Smooth muscle cell (in vitro differentiated cells): ENCODE results near the gene KIF3C. TPM values are rescaled to one million over a fixed set of nuclear protein-coding genes. Genes with fewer than 3 reads are reported as not detected.

Source experiments
- DNase-seq: peaks from one replicate; lab custom pipeline; 2025; ENCODE audit not compliant: unreplicated experiment; lab: John Stamatoyannopoulos, UW
- H2AFZ ChIP-seq: fragments of 200-600 bp; sonication (generic); 2 replicates; pipeline ENCODE4 v1.6.0; 2016; ENCODE audit warnings: antibody characterized with exemption, low read depth, mild to moderate bottlenecking
- H3F3A ChIP-seq: fragments of 200-600 bp; sonication (generic); 2 replicates; pipeline ENCODE4 v1.6.0; 2017; ENCODE audit warnings: antibody characterized with exemption, low read depth
- H3K27ac ChIP-seq: fragments of 200-600 bp; sonication (generic); 2 replicates; pipeline ENCODE4 v1.5.1; 2016; ENCODE audit warnings: low read depth, mild to moderate bottlenecking
- H3K27me3 ChIP-seq: fragments of 200-600 bp; sonication (generic); 2 replicates; pipeline ENCODE4 v1.6.1; 2016; ENCODE audit warnings: low read depth, mild to moderate bottlenecking
- H3K36me3 ChIP-seq: fragments of 200-600 bp; sonication (generic); 2 replicates; pipeline ENCODE4 v1.5.1; 2016; ENCODE audit warnings: low read depth
- H3K4me1 ChIP-seq: fragments of 200-600 bp; sonication (generic); 2 replicates; pipeline ENCODE4 v1.5.1; 2016; ENCODE audit warnings: low read depth
- H3K4me2 ChIP-seq: fragments of 200-600 bp; sonication (generic); 2 replicates; pipeline ENCODE4 v1.6.0; 2016; ENCODE audit warnings: mild to moderate bottlenecking
- H3K4me3 ChIP-seq: fragments of 200-600 bp; sonication (generic); 2 replicates; pipeline ENCODE4 v1.5.1; 2016; ENCODE audit warnings: mild to moderate bottlenecking
- H3K79me2 ChIP-seq: fragments of 200-600 bp; sonication (generic); 2 replicates; pipeline ENCODE4 v1.6.0; 2016; ENCODE audit warnings: low read depth, mild to moderate bottlenecking
- H3K9ac ChIP-seq: fragments of 200-600 bp; sonication (generic); 2 replicates; pipeline ENCODE4 v1.6.0; 2016; ENCODE audit warnings: low read depth
- H3K9me3 ChIP-seq: fragments of 200-600 bp; sonication (generic); replicated peaks from 2 replicates; pipeline ENCODE4 v1.5.1; 2016; ENCODE audit warnings: low read depth
- H4K20me1 ChIP-seq: fragments of 200-600 bp; sonication (generic); 2 replicates; pipeline ENCODE4 v1.6.0; 2016; ENCODE audit warnings: low read depth
- WGBS: methylation state at CpG from one replicate; pipeline ENCODE4 v1.1.7; 2016; ENCODE audit warnings: low lambda C conversion rate; 5-methylcytosine and 5-hydroxymethylcytosine counted together
- polyA plus RNA-seq: library from polyadenylated mRNA; unstranded; fragments of >200 nt; fragmentation: Nextera tagmentation; extraction: Ambion mirVana; gene quantifications from 2 replicates; pipeline ENCODE4 v1.2.1, GENCODE V29; 2016
- total RNA-seq: library from RNA; depleted of rRNA; stranded (reverse); fragments of >200 nt; gene quantifications from 2 replicates; pipeline ENCODE4 v1.2.3, GENCODE V29; 2014
- TF ChIP-seq, protein P1 (sequence below): fragments of 200-600 bp; sonication (generic); IDR thresholded peaks from 2 replicates; pipeline ENCODE4 v1.5.1; 2017; ENCODE audit warnings: borderline replicate concordance, mild to moderate bottlenecking, antibody characterized with exemption; ENCODE audit not compliant: insufficient read depth, poor library complexity, severe bottlenecking

Gene KIF3C
- total and polyA plus RNA-seq, 2 experiments from 2014 or later, result 14.7 to 18.9 TPM

DNA sequence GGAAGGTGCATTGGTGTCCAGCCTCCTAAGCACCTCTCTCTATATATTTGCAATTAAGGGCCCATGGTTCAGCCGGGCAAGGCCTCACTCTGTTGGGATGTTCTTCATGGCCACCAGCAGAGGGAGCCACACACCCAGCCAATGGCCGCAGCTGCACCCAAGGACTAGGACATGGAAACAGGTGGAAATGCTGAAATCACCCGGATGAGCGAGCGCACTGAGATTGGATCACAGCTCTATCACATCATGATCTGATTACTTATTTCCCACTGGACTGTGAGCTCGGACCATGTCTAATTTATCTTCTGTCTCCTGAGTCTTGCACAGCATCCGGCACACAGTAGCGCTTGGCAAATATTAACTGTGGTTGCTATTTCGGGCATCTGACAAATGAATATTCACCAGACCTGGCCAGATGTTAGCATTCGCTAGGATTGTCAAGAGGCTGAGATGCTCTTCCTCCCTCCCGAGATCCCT, 31.2 kb downstream of the KIF3C start:
- Histone ChIP-seq H3K4me1 (no peaks in the 10 kb centered on the region), H3K4me3 (no peak overlapping the region), H3K9me3 (no peaks in the 10 kb centered on the region), H3F3A (no peaks in the 10 kb centered on the region), H2AFZ (no peak overlapping the region), H3K36me3 (no peaks in the 10 kb centered on the region), H3K27ac (no peak overlapping the region), H3K27me3 (no peaks in the 10 kb centered on the region), H4K20me1 (peaks cover 12% of the 10 kb centered on the region), H3K9ac (no peak overlapping the region), H3K79me2 (no peaks in the 10 kb centered on the region), H3K4me2 (no peak overlapping the region)
- TF ChIP-seq, protein P1, sequence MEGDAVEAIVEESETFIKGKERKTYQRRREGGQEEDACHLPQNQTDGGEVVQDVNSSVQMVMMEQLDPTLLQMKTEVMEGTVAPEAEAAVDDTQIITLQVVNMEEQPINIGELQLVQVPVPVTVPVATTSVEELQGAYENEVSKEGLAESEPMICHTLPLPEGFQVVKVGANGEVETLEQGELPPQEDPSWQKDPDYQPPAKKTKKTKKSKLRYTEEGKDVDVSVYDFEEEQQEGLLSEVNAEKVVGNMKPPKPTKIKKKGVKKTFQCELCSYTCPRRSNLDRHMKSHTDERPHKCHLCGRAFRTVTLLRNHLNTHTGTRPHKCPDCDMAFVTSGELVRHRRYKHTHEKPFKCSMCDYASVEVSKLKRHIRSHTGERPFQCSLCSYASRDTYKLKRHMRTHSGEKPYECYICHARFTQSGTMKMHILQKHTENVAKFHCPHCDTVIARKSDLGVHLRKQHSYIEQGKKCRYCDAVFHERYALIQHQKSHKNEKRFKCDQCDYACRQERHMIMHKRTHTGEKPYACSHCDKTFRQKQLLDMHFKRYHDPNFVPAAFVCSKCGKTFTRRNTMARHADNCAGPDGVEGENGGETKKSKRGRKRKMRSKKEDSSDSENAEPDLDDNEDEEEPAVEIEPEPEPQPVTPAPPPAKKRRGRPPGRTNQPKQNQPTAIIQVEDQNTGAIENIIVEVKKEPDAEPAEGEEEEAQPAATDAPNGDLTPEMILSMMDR, result peak; percentile 94
- 56% methylated on average over 11 of the region's 11 CpGs for WGBS
- peak; percentile 13 for DNase-seq

DNA sequence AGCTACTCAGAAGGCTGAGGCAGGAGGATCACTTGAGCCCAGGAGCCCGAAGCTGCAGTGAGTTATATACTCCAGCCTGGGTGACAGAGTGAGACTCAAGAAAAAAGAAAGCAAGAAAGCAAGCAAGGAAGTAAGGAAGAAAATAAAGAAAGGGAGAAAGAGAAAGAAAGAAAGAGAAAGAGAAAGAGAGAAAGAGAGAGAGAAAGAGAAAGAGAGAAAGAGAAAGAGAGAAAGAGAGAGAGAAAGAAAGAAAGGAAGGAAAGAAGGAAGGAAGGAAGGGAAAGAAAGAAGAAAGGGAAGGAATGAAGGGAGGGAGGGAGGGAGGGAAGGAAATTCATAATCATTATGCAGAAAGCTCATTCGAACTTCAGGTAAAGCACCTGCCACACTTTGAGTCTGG, 33.9 kb downstream of the KIF3C start:
- no peaks in the 10 kb centered on the region for H3K36me3 ChIP-seq
- no peak overlapping the region for H2AFZ ChIP-seq
- no peaks in the 10 kb centered on the region for H3K79me2 ChIP-seq
- TF ChIP-seq, protein P1, result no peak
- H3K9me3 ChIP-seq, result no peaks in the 10 kb centered on the region
- peaks cover 12% of the 10 kb centered on the region for H4K20me1 ChIP-seq
- H3K27me3 ChIP-seq, result no peaks in the 10 kb centered on the region
- H3K4me1 ChIP-seq, result no peaks in the 10 kb centered on the region
- H3K27ac ChIP-seq, result no peak overlapping the region
- no peak overlapping the region for H3K4me2 ChIP-seq
- H3K4me3 ChIP-seq, result no peak overlapping the region
- WGBS, result 97% methylated on average over 2 of the region's 2 CpGs
- no peak overlapping the region for H3K9ac ChIP-seq
- H3F3A ChIP-seq, result no peaks in the 10 kb centered on the region
- no peak for DNase-seq

DNA sequence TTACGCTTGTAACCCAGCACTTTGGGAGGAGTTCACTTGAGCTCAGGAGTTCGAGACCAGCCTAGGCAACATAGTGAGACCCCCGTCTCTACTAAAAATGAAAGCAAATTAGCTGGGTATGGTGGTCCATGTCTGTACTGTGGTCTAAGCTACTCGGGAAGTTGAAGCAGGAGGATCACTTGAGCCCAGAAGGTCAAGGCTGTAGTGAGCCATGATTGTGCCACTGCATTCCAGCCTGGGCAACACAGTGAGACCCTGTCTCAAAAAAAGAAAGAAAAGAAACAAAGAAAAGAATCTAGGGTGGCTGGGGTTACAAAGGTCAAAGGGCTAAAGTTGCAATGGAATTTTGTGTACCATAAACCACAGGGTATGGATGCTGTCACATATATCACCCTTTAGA, 41.3 kb downstream of the KIF3C start:
- no peak for DNase-seq
- WGBS, result 97% methylated on average over 4 of the region's 4 CpGs
- Histone ChIP-seq H3K36me3 (no peaks in the 10 kb centered on the region), H3K9me3 (no peaks in the 10 kb centered on the region), H3K9ac (no peak overlapping the region), H3K27ac (no peak overlapping the region), H3K4me3 (no peak overlapping the region), H3F3A (no peaks in the 10 kb centered on the region), H3K4me2 (no peak overlapping the region), H2AFZ (no peak overlapping the region), H3K79me2 (no peaks in the 10 kb centered on the region), H3K27me3 (no peaks in the 10 kb centered on the region), H3K4me1 (no peaks in the 10 kb centered on the region), H4K20me1 (no peaks in the 10 kb centered on the region)
- TF ChIP-seq, protein P1, result no peak

DNA sequence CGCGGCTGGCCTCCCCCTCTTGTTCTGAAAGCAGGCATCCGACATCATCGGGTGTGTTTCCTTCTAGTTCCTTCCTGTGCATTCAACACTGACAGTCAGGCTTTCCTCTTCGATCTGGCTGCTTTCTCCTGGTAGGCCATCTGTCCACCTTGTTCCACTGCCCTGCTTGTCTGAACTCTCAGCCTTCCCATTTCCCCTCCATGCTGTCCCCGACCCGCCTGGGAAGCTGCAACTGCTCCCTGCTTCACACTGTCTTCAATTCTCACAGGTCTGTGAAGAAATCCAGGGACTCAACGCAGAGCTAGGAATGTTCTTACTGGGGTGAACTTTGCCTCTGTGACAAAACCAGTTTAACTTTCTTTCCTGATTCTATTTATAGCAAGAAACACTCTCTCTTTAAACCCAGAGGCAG, 43.0 kb downstream of the KIF3C start:
- H3K27ac ChIP-seq, result no peak overlapping the region
- no peaks in the 10 kb centered on the region for H3K9me3 ChIP-seq
- no peaks in the 10 kb centered on the region for H3K4me1 ChIP-seq
- no peaks in the 10 kb centered on the region for H4K20me1 ChIP-seq
- no peak overlapping the region for H2AFZ ChIP-seq
- no peak for DNase-seq
- TF ChIP-seq, protein P1, result no peak
- WGBS, result 96% methylated on average over 8 of the region's 8 CpGs
- H3K4me3 ChIP-seq, result no peak overlapping the region
- H3K9ac ChIP-seq, result no peak overlapping the region
- H3K27me3 ChIP-seq, result no peaks in the 10 kb centered on the region
- H3K79me2 ChIP-seq, result no peaks in the 10 kb centered on the region
- H3K36me3 ChIP-seq, result no peaks in the 10 kb centered on the region
- H3K4me2 ChIP-seq, result no peak overlapping the region
- no peaks in the 10 kb centered on the region for H3F3A ChIP-seq
